Spleen (tissue), 7 donors: ENCODE data around the gene CRELD2.

ENCODE experiments used
- CTCF ChIP-seq, 11 experiments: fragments of 200-600 bp in 7 of 11; fragments of 450-650 bp in 4 of 11; sonication (generic) in 4 of 11; IDR thresholded peaks in 8 of 11; conservative IDR thresholded peaks in 3 of 11; 1 replicate in 7 of 11; 2 replicates in 4 of 11; pipeline versions ENCODE4 v1.4.0 to v1.8.0; 2016 to 2021; ENCODE audit warnings: antibody characterized with exemption in 11 of 11, inconsistent platforms in 4 of 11, mild to moderate bottlenecking in 1 of 11
- POLR2AphosphoS5 ChIP-seq, 3 donors: sonication (generic); formaldehyde crosslinking; IDR thresholded peaks; one replicate each; pipeline ENCODE4 v1.5.1; 2017; ENCODE audit warnings: antibody characterized with exemption in 3 of 3
- donor health status: DM: no; HTN: no; CAD: no; lungs with moderate emphysema.
- donor health status: DM: no; HTN: no; CAD: no.
- donor health status: DM: no; HTN: no; CAD: no.

DNA sequence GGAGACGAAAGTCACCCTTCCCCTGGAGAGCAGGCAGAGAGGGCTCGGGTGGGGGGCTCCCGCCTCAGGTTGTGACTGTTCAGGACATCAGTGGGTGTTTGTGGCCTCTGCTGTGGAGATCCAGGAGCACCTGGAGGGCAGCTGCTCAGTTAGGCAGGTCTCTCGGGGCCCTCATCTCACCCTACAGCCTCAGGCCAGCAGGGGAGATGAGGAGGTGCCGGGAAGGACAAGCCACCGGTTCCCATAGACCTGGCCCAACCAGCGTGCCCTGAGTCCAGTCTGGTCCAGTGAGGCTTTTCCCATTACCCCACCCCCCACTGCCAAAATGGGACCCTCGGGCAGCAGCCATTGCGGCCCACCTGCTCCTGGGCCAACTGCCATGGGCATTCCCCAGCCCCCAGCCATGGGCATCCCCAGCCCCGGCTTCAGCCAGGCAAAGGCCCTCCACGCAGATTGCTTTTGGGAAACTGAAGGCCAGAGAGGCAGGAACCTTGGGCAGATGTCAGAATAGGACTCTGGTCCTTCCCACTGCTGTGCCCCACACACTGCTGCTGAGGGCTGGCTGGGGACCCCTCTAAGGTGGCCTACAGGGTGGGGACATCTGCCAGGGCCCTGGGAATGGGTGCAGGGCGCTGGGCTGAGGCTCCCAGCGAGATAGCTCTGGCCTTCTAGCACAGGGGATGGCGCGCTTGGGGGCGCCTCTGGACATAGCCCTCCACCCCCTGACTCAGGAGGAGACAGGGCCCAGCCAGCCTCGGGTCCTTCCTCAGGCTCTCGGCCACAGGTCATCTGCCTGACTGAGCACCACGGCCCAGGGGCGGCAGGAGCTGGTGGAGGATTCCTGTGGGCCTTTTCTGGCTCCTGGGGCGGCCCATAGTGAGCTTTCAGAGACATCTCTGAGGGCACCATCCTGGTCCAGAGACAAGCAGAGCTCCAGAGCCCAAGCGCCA lies 46.9 kb downstream of the CRELD2 start:
- TF ChIP-seq CTCF (IDR thresholded peaks at IDR 0.05 in 8 of 11, conservative IDR thresholded peaks at IDR 0.05 in 3 of 11) (no peak), POLR2AphosphoS5 (IDR thresholded peaks at IDR 0.05) (peak; percentile 18 to 61 (median 35))
